GM12878 (cell line): ENCODE measurements around the gene AHNAK. TPM values are rescaled to one million over a fixed set of nuclear protein-coding genes. Genes with fewer than 3 reads are reported as not detected.

Experiments used
- CBFB ChIP-seq: IDR thresholded peaks from 2 replicates; pipeline ENCODE4 v1.6.1; 2016; ENCODE audit warnings: antibody characterized with exemption, low read depth
- IKZF2 ChIP-seq, 2 experiments: fragments of 450-650 bp; IDR thresholded peaks; 2 replicates each; pipeline ENCODE4 v1.6.1; 2017; ENCODE audit warnings: mild to moderate bottlenecking in 2 of 2, moderate library complexity in 2 of 2
- JUNB ChIP-seq: IDR thresholded peaks from 2 replicates; pipeline ENCODE4 v1.6.1; 2016; ENCODE audit warnings: antibody characterized with exemption, mild to moderate bottlenecking
- MTA3 ChIP-seq: IDR thresholded peaks from 2 replicates; pipeline ENCODE4 v1.6.1; 2012; ENCODE audit warnings: low read length, inconsistent platforms, borderline replicate concordance
- MYC ChIP-seq: IDR thresholded peaks from 2 replicates; pipeline ENCODE4 v1.6.1; 2011; ENCODE audit warnings: mild to moderate bottlenecking, low read length, moderate library complexity, inconsistent platforms; ENCODE audit not compliant: insufficient read depth, insufficient replicate concordance, insufficient read length, severe bottlenecking
- RCOR1 ChIP-seq: conservative IDR thresholded peaks from 2 replicates; pipeline ENCODE4 v1.6.1; 2012; ENCODE audit warnings: low read depth, low read length, improper control_type of control experiment
- RELA ChIP-seq: fragments of 450-650 bp; IDR thresholded peaks from 2 replicates; pipeline ENCODE4 v1.8.0; 2014; ENCODE audit warnings: borderline replicate concordance; ENCODE audit not compliant: partially characterized antibody
- RFX5 ChIP-seq: IDR thresholded peaks from 2 replicates; pipeline ENCODE4 v1.6.1; 2011; ENCODE audit warnings: low read depth, low read length, improper control_type of control experiment
- RUNX3 ChIP-seq: IDR thresholded peaks from 2 replicates; pipeline ENCODE4 v1.6.1; 2012; ENCODE audit warnings: low read length, inconsistent platforms
- SIX5 ChIP-seq: IDR thresholded peaks from 2 replicates; pipeline ENCODE4 v1.6.1; 2011; ENCODE audit warnings: mild to moderate bottlenecking, low read depth, low read length, moderate library complexity; ENCODE audit not compliant: severe bottlenecking
- SMARCA5 ChIP-seq: fragments of 450-650 bp; IDR thresholded peaks from 2 replicates; pipeline ENCODE4 v1.6.1; 2017; ENCODE audit warnings: mild to moderate bottlenecking
- SP1 ChIP-seq: IDR thresholded peaks from one replicate; pipeline ENCODE4 v1.6.1; 2011; ENCODE audit warnings: low read depth, low read length
- SPI1 ChIP-seq: IDR thresholded peaks from 2 replicates; pipeline ENCODE4 v1.6.1; 2011; ENCODE audit warnings: low read depth, mild to moderate bottlenecking, low read length, moderate library complexity, borderline replicate concordance; ENCODE audit not compliant: insufficient read depth
- STAT3 ChIP-seq: IDR thresholded peaks from 2 replicates; pipeline ENCODE4 v1.6.1; 2011; ENCODE audit warnings: low read depth, low read length, improper control_type of control experiment
- ZNF217 ChIP-seq: fragments of 450-650 bp; IDR thresholded peaks from 2 replicates; pipeline ENCODE4 v1.6.1; 2017; ENCODE audit warnings: antibody characterized with exemption, mild to moderate bottlenecking
- polyA plus RNA-seq, 11 experiments: library from polyadenylated mRNA; depleted of rRNA in 4 of 11; unstranded in 6 of 11; stranded (reverse) in 5 of 11; fragments of >200 nt; fragmentation: Nextera tagmentation in 4 of 11; fragmentation: Illumina TruSeq in 1 of 11; extraction: Ambion mirVana in 4 of 11; extraction: Trizol in 1 of 11; gene quantifications; 1 replicate in 1 of 11; 2 replicates in 10 of 11; pipeline versions ENCODE4 v1.2.1 to v1.2.3, GENCODE V29; 2011 to 2016; ENCODE audit warnings: inconsistent platforms in 2 of 11, missing spikeins in 2 of 11, low read depth in 1 of 11
- total RNA-seq, 4 experiments: library from RNA; depleted of rRNA in 3 of 4; stranded (reverse); fragments of >200 nt in 3 of 4; fragmentation: Illumina TruSeq in 1 of 4; extraction: Trizol in 1 of 4; gene quantifications; 2 replicates each; pipeline versions ENCODE4 v1.2.1 to v1.2.3, GENCODE V29; 2013 to 2021
- TF ChIP-seq, protein P1 (sequence below): IDR thresholded peaks from 2 replicates; pipeline ENCODE4 v1.6.1; 2011; ENCODE audit warnings: low read depth, low read length, improper control_type of control experiment, borderline replicate concordance
- TF ChIP-seq, protein P2 (sequence below): fragments of 450-650 bp; formaldehyde crosslinking; IDR thresholded peaks from 2 replicates; pipeline ENCODE4 v1.4.0; 2020; ENCODE audit warnings: mild to moderate bottlenecking, moderate library complexity
- TF ChIP-seq, protein P3 (sequence below): fragments of 450-650 bp; IDR thresholded peaks from 2 replicates; pipeline ENCODE4 v1.6.1; 2018; ENCODE audit warnings: borderline replicate concordance, mild to moderate bottlenecking; ENCODE audit not compliant: partially characterized antibody
- TF ChIP-seq, protein P4 (sequence below): fragments of 450-650 bp; IDR thresholded peaks from 2 replicates; pipeline ENCODE4 v1.6.1; 2017; ENCODE audit warnings: mild to moderate bottlenecking, moderate library complexity

The AHNAK gene
- total and polyA plus RNA-seq, 10 of the 15 experiments (the other 5 are each of a cell fraction or from before 2014, with no cell fraction given), result 0.76 to 90.3 (median 19.4) TPM

DNA sequence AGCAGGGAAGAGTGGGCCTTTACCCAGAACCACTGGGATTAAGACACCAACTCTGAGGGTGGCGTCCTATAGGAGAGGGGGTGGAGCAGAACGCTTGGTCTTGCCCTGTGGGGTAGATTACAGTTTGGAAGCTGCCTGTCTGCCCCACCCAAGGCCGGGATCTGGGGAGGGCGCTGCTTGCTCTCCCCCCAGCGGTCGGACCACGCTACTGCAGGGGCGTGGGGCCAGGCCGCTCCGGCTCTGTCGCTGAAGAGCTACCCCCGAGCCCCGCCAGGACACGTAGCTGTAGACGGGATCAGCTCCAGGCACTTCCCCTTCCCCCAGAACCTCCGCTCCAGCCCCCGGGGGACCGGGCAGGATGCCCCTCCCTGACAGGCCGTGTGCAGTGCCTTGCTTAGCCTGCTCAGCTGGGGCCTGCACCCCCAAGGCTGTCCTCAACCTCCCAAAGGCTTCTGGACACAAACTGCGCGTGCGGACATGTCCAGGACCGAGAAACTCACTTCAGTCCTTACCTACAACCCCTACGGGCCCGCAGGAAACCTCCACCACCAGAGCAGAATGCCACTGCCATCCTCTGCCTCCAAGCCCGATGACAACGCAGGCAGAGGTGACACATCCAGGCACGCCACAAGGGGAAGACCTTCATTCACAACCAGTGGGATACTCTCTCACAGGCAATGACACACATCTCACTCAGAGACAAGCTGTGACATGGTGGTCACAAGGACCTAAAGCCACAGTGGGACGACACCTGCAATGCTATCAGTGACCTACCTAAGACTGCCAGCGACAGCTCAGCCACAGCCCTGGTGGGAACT, 3.6 kb downstream of the AHNAK start (continued):
- TF ChIP-seq SPI1 (peak; percentile 22; the same call in 1 of the 2 replicates), RFX5 (no peak), ZNF217 (0 out of 2 replicates have a peak, but pooled peaks have one; percentile 23), RELA (peak; percentile 24), SP1 (peak; percentile 29), SMARCA5 (peak; percentile 92; the same call in 1 of the 2 replicates), STAT3 (no peak), IKZF2 (IDR thresholded peaks at IDR 0.05) (peak; percentile 15 to 22; a peak in 1 of 4 replicates), MTA3 (no peak), CBFB (no peak), RUNX3 (no peak), JUNB (no peak), SIX5 (no peak), MYC (no peak), RCOR1 (no peak)
- TF ChIP-seq, protein P1, sequence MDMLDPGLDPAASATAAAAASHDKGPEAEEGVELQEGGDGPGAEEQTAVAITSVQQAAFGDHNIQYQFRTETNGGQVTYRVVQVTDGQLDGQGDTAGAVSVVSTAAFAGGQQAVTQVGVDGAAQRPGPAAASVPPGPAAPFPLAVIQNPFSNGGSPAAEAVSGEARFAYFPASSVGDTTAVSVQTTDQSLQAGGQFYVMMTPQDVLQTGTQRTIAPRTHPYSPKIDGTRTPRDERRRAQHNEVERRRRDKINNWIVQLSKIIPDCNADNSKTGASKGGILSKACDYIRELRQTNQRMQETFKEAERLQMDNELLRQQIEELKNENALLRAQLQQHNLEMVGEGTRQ, result no peak
- TF ChIP-seq, protein P2, sequence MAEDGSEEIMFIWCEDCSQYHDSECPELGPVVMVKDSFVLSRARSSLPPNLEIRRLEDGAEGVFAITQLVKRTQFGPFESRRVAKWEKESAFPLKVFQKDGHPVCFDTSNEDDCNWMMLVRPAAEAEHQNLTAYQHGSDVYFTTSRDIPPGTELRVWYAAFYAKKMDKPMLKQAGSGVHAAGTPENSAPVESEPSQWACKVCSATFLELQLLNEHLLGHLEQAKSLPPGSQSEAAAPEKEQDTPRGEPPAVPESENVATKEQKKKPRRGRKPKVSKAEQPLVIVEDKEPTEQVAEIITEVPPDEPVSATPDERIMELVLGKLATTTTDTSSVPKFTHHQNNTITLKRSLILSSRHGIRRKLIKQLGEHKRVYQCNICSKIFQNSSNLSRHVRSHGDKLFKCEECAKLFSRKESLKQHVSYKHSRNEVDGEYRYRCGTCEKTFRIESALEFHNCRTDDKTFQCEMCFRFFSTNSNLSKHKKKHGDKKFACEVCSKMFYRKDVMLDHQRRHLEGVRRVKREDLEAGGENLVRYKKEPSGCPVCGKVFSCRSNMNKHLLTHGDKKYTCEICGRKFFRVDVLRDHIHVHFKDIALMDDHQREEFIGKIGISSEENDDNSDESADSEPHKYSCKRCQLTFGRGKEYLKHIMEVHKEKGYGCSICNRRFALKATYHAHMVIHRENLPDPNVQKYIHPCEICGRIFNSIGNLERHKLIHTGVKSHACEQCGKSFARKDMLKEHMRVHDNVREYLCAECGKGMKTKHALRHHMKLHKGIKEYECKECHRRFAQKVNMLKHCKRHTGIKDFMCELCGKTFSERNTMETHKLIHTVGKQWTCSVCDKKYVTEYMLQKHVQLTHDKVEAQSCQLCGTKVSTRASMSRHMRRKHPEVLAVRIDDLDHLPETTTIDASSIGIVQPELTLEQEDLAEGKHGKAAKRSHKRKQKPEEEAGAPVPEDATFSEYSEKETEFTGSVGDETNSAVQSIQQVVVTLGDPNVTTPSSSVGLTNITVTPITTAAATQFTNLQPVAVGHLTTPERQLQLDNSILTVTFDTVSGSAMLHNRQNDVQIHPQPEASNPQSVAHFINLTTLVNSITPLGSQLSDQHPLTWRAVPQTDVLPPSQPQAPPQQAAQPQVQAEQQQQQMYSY, result no peak
- TF ChIP-seq, protein P3, sequence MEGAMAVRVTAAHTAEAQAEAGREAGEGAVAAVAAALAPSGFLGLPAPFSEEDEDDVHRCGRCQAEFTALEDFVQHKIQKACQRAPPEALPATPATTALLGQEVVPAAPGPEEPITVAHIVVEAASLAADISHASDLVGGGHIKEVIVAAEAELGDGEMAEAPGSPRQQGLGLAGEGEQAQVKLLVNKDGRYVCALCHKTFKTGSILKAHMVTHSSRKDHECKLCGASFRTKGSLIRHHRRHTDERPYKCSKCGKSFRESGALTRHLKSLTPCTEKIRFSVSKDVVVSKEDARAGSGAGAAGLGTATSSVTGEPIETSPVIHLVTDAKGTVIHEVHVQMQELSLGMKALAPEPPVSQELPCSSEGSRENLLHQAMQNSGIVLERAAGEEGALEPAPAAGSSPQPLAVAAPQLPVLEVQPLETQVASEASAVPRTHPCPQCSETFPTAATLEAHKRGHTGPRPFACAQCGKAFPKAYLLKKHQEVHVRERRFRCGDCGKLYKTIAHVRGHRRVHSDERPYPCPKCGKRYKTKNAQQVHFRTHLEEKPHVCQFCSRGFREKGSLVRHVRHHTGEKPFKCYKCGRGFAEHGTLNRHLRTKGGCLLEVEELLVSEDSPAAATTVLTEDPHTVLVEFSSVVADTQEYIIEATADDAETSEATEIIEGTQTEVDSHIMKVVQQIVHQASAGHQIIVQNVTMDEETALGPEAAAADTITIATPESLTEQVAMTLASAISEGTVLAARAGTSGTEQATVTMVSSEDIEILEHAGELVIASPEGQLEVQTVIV, result no peak
- TF ChIP-seq, protein P4, sequence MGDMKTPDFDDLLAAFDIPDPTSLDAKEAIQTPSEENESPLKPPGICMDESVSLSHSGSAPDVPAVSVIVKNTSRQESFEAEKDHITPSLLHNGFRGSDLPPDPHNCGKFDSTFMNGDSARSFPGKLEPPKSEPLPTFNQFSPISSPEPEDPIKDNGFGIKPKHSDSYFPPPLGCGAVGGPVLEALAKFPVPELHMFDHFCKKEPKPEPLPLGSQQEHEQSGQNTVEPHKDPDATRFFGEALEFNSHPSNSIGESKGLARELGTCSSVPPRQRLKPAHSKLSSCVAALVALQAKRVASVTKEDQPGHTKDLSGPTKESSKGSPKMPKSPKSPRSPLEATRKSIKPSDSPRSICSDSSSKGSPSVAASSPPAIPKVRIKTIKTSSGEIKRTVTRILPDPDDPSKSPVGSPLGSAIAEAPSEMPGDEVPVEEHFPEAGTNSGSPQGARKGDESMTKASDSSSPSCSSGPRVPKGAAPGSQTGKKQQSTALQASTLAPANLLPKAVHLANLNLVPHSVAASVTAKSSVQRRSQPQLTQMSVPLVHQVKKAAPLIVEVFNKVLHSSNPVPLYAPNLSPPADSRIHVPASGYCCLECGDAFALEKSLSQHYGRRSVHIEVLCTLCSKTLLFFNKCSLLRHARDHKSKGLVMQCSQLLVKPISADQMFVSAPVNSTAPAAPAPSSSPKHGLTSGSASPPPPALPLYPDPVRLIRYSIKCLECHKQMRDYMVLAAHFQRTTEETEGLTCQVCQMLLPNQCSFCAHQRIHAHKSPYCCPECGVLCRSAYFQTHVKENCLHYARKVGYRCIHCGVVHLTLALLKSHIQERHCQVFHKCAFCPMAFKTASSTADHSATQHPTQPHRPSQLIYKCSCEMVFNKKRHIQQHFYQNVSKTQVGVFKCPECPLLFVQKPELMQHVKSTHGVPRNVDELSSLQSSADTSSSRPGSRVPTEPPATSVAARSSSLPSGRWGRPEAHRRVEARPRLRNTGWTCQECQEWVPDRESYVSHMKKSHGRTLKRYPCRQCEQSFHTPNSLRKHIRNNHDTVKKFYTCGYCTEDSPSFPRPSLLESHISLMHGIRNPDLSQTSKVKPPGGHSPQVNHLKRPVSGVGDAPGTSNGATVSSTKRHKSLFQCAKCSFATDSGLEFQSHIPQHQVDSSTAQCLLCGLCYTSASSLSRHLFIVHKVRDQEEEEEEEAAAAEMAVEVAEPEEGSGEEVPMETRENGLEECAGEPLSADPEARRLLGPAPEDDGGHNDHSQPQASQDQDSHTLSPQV, result no peak
